PC-3 (cell line): Measurements from ENCODE around the gene FBXL5. TPM values are rescaled to one million over a fixed set of nuclear protein-coding genes. Genes with fewer than 3 reads are reported as not detected.

Experiments used
- ATAC-seq: fragments of 200-7000 bp; cut with Tn5 transposase; 2 replicates; pipeline ENCODE4 v1.9.1; 2020; ENCODE audit warnings: mild to moderate bottlenecking, moderate library complexity
- BruUV-seq: library from RNA; stranded (reverse); fragments of 400-500 nt; replicated peaks from 2 replicates; lab custom pipeline; 2021; lab: Mats Ljungman, UMichigan
- CTCF ChIA-PET: fragments of 300-600 bp; sonication (Branson Sonifier 250); formaldehyde crosslinking; loops from one replicate; lab custom pipeline; 2022; ENCODE audit warnings: antibody characterized with exemption; lab: Charles Lee
- POLR2A ChIA-PET: fragments of 300-600 bp; sonication (Branson Sonifier 250); formaldehyde crosslinking; loops from one replicate; lab custom pipeline; 2022; ENCODE audit warnings: antibody characterized with exemption; ENCODE audit not compliant: unreplicated experiment; lab: Charles Lee
- DNase-seq: peaks from one replicate; pipeline ENCODE4 v3.0.0-alpha.2; 2015
- H2AFZ ChIP-seq: fragments of 300-600 bp; sonication (generic); 2 replicates; pipeline ENCODE4 v1.6.0; 2016; ENCODE audit warnings: antibody characterized with exemption, low read length
- H3F3A ChIP-seq: fragments of 300-600 bp; sonication (generic); one replicate; pipeline ENCODE4 v1.6.0; 2017; ENCODE audit warnings: antibody characterized with exemption, low read length, control low read depth, mild to moderate bottlenecking; ENCODE audit not compliant: unreplicated experiment
- H3K27ac ChIP-seq: fragments of 300-600 bp; sonication (generic); 2 replicates; pipeline ENCODE4 v1.5.1; 2016; ENCODE audit warnings: mild to moderate bottlenecking, low read length
- H3K27me3 ChIP-seq: fragments of 300-600 bp; sonication (generic); 2 replicates; pipeline ENCODE4 v1.6.1; 2016; ENCODE audit warnings: low read length, mixed read lengths
- H3K36me3 ChIP-seq: fragments of 300-600 bp; sonication (generic); 2 replicates; pipeline ENCODE4 v1.6.1; 2016; ENCODE audit warnings: low read depth, mixed run types, low read length, mixed read lengths
- H3K4me1 ChIP-seq: fragments of 300-600 bp; sonication (generic); 2 replicates; pipeline ENCODE4 v1.5.1; 2016; ENCODE audit warnings: low read length; ENCODE audit not compliant: insufficient read depth
- H3K4me2 ChIP-seq: fragments of 300-600 bp; sonication (generic); 2 replicates; pipeline ENCODE4 v1.6.0; 2016; ENCODE audit warnings: low read length
- H3K4me3 ChIP-seq: fragments of 300-600 bp; sonication (generic); 2 replicates; pipeline ENCODE4 v1.5.1; 2016; ENCODE audit warnings: mild to moderate bottlenecking, low read length, mixed read lengths
- H3K79me2 ChIP-seq: fragments of 300-600 bp; sonication (generic); 2 replicates; pipeline ENCODE4 v1.6.1; 2017; ENCODE audit warnings: low read length, mixed read lengths
- H3K9ac ChIP-seq: fragments of 300-600 bp; sonication (generic); 2 replicates; pipeline ENCODE4 v1.6.0; 2016; ENCODE audit warnings: mild to moderate bottlenecking, low read length
- H3K9me2 ChIP-seq: fragments of 300-600 bp; sonication (generic); replicated peaks from 2 replicates; pipeline ENCODE4 v1.6.1; 2016; ENCODE audit warnings: mixed run types, low read length, mixed read lengths
- H3K9me3 ChIP-seq: fragments of 300-600 bp; sonication (generic); 2 replicates; pipeline ENCODE4 v1.6.1; 2016; ENCODE audit warnings: low read length, mixed read lengths
- H4K20me1 ChIP-seq: fragments of 300-600 bp; sonication (generic); 2 replicates; pipeline ENCODE4 v1.6.1; 2016; ENCODE audit warnings: low read length, mixed read lengths
- EZH2 ChIP-seq: fragments of 300-600 bp; sonication (generic); IDR thresholded peaks from one replicate; pipeline ENCODE4 v1.6.1; 2017; ENCODE audit warnings: antibody characterized with exemption, mild to moderate bottlenecking, low read length; ENCODE audit not compliant: unreplicated experiment
- EZH2phosphoT487 ChIP-seq: fragments of 300-600 bp; sonication (generic); IDR thresholded peaks from 2 replicates; pipeline ENCODE4 v1.6.1; 2018; ENCODE audit warnings: mild to moderate bottlenecking, antibody characterized with exemption, low read length, borderline replicate concordance
- intact Hi-C: fragments of 100-400 bp; cut with micrococcal nuclease; formaldehyde crosslinking; loops from 2 replicates; pipeline ENCODE4 v1.9.0; 2023
- total RNA-seq: library from RNA; depleted of rRNA; stranded (reverse); fragments of >200 nt; gene quantifications from 2 replicates; pipeline ENCODE4 v1.2.3, GENCODE V29; 2014
- TF ChIP-seq, protein P1 (sequence below): fragments of 300-600 bp; sonication (generic); conservative IDR thresholded peaks from 2 replicates; pipeline ENCODE4 v1.5.1; 2017; ENCODE audit warnings: antibody characterized with exemption, low read depth, mild to moderate bottlenecking, low read length

Gene FBXL5
- total RNA-seq, 1 experiment from 2014 or later, result 42.4 TPM

DNA sequence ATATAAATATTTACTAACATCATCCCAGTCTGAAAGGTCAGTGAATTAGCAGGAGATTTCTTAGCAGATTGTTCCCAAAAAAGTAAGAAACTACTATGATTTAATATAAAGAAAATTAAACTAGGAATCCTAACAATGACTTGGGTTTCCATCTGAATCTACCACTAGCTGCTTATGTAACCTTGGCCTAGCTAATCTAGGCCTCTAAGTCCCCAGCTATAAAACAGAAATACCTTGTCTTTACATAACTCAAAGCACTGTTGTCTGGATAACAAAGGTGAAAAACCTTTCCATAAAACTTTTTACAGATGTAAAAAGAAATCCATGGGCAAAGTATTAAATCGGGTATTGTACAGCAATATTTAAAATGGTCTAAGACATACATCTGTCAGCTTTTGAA lies 3.0 kb downstream of the FBXL5 start:
- peak overlapping the region; percentile 79 for H3K4me3 ChIP-seq
- no peak for DNase-seq
- CTCF ChIA-PET, result no interaction called here
- H3K4me2 ChIP-seq, result peak overlapping the region; percentile 97
- no peaks in the 10 kb centered on the region for H3K9me3 ChIP-seq
- no peaks in the 10 kb centered on the region for H3F3A ChIP-seq
- POLR2A ChIA-PET, result no interaction called here
- no peak overlapping the region for H2AFZ ChIP-seq
- peaks cover 75% of the 10 kb centered on the region for H3K79me2 ChIP-seq
- intact Hi-C loops, result no loop called here
- peaks cover 33% of the 10 kb centered on the region for H3K4me1 ChIP-seq
- H3K9me2 ChIP-seq, result no peaks in the 10 kb centered on the region
- no peaks in the 10 kb centered on the region for H4K20me1 ChIP-seq
- peak overlapping the region; percentile 80; the same call in 1 of the 2 replicates for H3K9ac ChIP-seq
- no peak overlapping the region for H3K27ac ChIP-seq
- H3K27me3 ChIP-seq, result no peaks in the 10 kb centered on the region
- ATAC-seq, result no peak
- no peaks in the 10 kb centered on the region for H3K36me3 ChIP-seq
- TF ChIP-seq EZH2phosphoT487, result no peak
- TF ChIP-seq, protein P1, sequence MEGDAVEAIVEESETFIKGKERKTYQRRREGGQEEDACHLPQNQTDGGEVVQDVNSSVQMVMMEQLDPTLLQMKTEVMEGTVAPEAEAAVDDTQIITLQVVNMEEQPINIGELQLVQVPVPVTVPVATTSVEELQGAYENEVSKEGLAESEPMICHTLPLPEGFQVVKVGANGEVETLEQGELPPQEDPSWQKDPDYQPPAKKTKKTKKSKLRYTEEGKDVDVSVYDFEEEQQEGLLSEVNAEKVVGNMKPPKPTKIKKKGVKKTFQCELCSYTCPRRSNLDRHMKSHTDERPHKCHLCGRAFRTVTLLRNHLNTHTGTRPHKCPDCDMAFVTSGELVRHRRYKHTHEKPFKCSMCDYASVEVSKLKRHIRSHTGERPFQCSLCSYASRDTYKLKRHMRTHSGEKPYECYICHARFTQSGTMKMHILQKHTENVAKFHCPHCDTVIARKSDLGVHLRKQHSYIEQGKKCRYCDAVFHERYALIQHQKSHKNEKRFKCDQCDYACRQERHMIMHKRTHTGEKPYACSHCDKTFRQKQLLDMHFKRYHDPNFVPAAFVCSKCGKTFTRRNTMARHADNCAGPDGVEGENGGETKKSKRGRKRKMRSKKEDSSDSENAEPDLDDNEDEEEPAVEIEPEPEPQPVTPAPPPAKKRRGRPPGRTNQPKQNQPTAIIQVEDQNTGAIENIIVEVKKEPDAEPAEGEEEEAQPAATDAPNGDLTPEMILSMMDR, result no peak
- TF ChIP-seq EZH2, result no peak
- no TSS peak for BruUV-seq

DNA sequence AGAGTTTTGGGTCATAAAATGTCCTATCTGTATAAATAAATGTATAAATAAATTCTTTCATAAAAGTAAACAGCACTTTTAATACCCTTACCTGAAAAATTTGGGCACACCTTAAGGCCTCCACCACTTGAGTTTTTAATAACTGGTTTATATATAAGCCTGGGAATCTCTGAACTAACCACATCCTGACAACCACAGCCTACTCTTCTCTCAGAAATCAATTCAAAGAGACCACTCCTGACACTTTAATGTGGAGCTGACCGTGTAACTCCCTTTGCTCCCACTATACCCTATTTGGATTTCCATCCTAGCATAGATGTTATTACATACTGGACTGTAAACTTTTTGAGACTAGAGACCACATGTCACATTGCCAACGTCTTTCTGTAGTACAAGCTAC lies 3.5 kb downstream of the FBXL5 start:
- Histone ChIP-seq H3K9ac (no peak overlapping the region), H3K4me2 (peak overlapping the region; percentile 97)

More for the DNA sequence above, 3.5 kb downstream of the FBXL5 start:
- peak overlapping the region; percentile 79; the same call in 1 of the 2 replicates for H3K4me3 ChIP-seq
- H4K20me1 ChIP-seq, result no peaks in the 10 kb centered on the region
- H3K9me2 ChIP-seq, result no peaks in the 10 kb centered on the region
- H3K4me1 ChIP-seq, result peaks cover 33% of the 10 kb centered on the region
- TF ChIP-seq EZH2phosphoT487 (no peak), EZH2 (no peak)
- TF ChIP-seq, protein P1, result no peak
- H3K27ac ChIP-seq, result no peak overlapping the region
- peaks cover 79% of the 10 kb centered on the region for H3K79me2 ChIP-seq
- intact Hi-C loops, result loop anchor here (2.0 kb wide), 1 partner anchor 173 kb away; no protein-coding TSS in a partner anchor
- H3K9me3 ChIP-seq, result no peaks in the 10 kb centered on the region
- DNase-seq (no peak), ATAC-seq (no peak)
- H2AFZ ChIP-seq, result no peak overlapping the region
- H3F3A ChIP-seq, result no peaks in the 10 kb centered on the region
- H3K27me3 ChIP-seq, result no peaks in the 10 kb centered on the region
- ChIA-PET CTCF (no interaction called here), POLR2A (no interaction called here)
- BruUV-seq, result no TSS peak
- no peaks in the 10 kb centered on the region for H3K36me3 ChIP-seq
